HFFc6 (cell line): ENCODE data around the gene SLC5A8. TPM values are rescaled to one million over a fixed set of nuclear protein-coding genes. Genes with fewer than 3 reads are reported as not detected.

Experiments
- DNase-seq: peaks from one replicate; pipeline ENCODE4 v3.0.0-alpha.2; 2018
- H3K27ac Mint-ChIP-seq: 2 replicates; pipeline ENCODE4 v1.8.0; 2020; ENCODE audit warnings: mild to moderate bottlenecking, mixed read lengths
- H3K27me3 Mint-ChIP-seq: 2 replicates; pipeline ENCODE4 v1.8.0; 2021; ENCODE audit warnings: mild to moderate bottlenecking, moderate library complexity, mixed read lengths; ENCODE audit not compliant: insufficient read depth
- H3K36me3 Mint-ChIP-seq: 2 replicates; pipeline ENCODE4 v1.8.0; 2021; ENCODE audit warnings: low read depth, mixed read lengths
- H3K4me1 Mint-ChIP-seq: 2 replicates; pipeline ENCODE4 v1.8.0; 2020; ENCODE audit warnings: low read depth, mixed read lengths
- H3K4me3 Mint-ChIP-seq: 2 replicates; pipeline ENCODE4 v1.8.0; 2020; ENCODE audit warnings: mild to moderate bottlenecking, moderate library complexity, mixed read lengths
- H3K9me3 Mint-ChIP-seq: 2 replicates; pipeline ENCODE4 v1.8.0; 2020; ENCODE audit warnings: mild to moderate bottlenecking, mixed read lengths
- CTCF ChIP-seq: fragments of 200-600 bp; sonication (generic); IDR thresholded peaks from 2 replicates; pipeline ENCODE4 v1.5.0; 2021; ENCODE audit warnings: antibody characterized with exemption, mild to moderate bottlenecking
- total RNA-seq, 6 experiments: library from RNA; stranded (reverse); fragmentation: NEBNext Ultra II Directional; extraction: Animal tissue kit (Norgen Biotek cat#: 25700); gene quantifications; 2 replicates in 1 of 6; 3 replicates in 5 of 6; pipeline ENCODE4 v1.2.3, GENCODE V29; 2021

The SLC5A8 gene
- total RNA-seq, 6 experiments from 2014 or later = not detected

GRCh38 chr12:101200824-101201223 is 9.2 kb downstream of the SLC5A8 start:
- Mint-ChIP-seq H3K27ac (no peak overlapping the region), H3K36me3 (no peaks in the 10 kb centered on the region), H3K4me1 (no peaks in the 10 kb centered on the region), H3K4me3 (no peak overlapping the region), H3K27me3 (no peaks in the 10 kb centered on the region), H3K9me3 (no peaks in the 10 kb centered on the region; the same call in 1 of the 2 replicates)
- no peak for TF ChIP-seq CTCF
- DNase-seq = no peak

GRCh38 chr12:101200145-101200544 is 9.9 kb downstream of the SLC5A8 start:
- DNase-seq = no peak
- no peaks in the 10 kb centered on the region for H3K4me1 Mint-ChIP-seq
- H3K27me3 Mint-ChIP-seq = no peaks in the 10 kb centered on the region
- no peak for TF ChIP-seq CTCF
- H3K9me3 Mint-ChIP-seq = no peaks in the 10 kb centered on the region; the same call in 1 of the 2 replicates
- no peak overlapping the region for H3K4me3 Mint-ChIP-seq
- H3K36me3 Mint-ChIP-seq = no peaks in the 10 kb centered on the region
- no peak overlapping the region for H3K27ac Mint-ChIP-seq

- peaks cover 10% of the 10 kb centered on the region for H3K9me3 Mint-ChIP-seq
- H3K4me3 Mint-ChIP-seq = no peak overlapping the region
- DNase-seq = no peak
- H3K4me1 Mint-ChIP-seq = no peaks in the 10 kb centered on the region
- H3K36me3 Mint-ChIP-seq = no peaks in the 10 kb centered on the region
- peaks cover 2% of the 10 kb centered on the region; the same call in 1 of the 2 replicates for H3K27me3 Mint-ChIP-seq
- no peak overlapping the region for H3K27ac Mint-ChIP-seq
- no peak for TF ChIP-seq CTCF
Measured at GRCh38 chr12:101186291-101186690, 23.7 kb downstream of the SLC5A8 start.

GRCh38 chr12:101181776-101182175 is 28.3 kb downstream of the SLC5A8 start:
- Mint-ChIP-seq H3K27me3 (no peaks in the 10 kb centered on the region), H3K9me3 (peaks cover 15% of the 10 kb centered on the region), H3K27ac (no peak overlapping the region), H3K36me3 (no peaks in the 10 kb centered on the region), H3K4me1 (no peaks in the 10 kb centered on the region), H3K4me3 (no peak overlapping the region)
- TF ChIP-seq CTCF = no peak
- DNase-seq = no peak

- Mint-ChIP-seq H3K4me1 (no peaks in the 10 kb centered on the region), H3K4me3 (no peak overlapping the region), H3K27ac (no peak overlapping the region), H3K27me3 (peaks cover 2% of the 10 kb centered on the region), H3K9me3 (peaks cover 48% of the 10 kb centered on the region), H3K36me3 (peaks cover 7% of the 10 kb centered on the region)
- no peak for TF ChIP-seq CTCF
- no peak for DNase-seq
Measured at GRCh38 chr12:101174541-101174940, 35.5 kb downstream of the SLC5A8 start.

- no peak overlapping the region for H3K4me3 Mint-ChIP-seq
- no peak for TF ChIP-seq CTCF
- H3K4me1 Mint-ChIP-seq = no peaks in the 10 kb centered on the region
- no peak for DNase-seq
- peaks cover 2% of the 10 kb centered on the region for H3K27me3 Mint-ChIP-seq
- peaks cover 46% of the 10 kb centered on the region for H3K9me3 Mint-ChIP-seq
- peaks cover 7% of the 10 kb centered on the region for H3K36me3 Mint-ChIP-seq
- H3K27ac Mint-ChIP-seq = no peak overlapping the region
Measured at GRCh38 chr12:101173197-101173749, 36.8 kb downstream of the SLC5A8 start.
